ENCODE measurements around the gene ZC3HAV1. TPM values are rescaled to one million over a fixed set of nuclear protein-coding genes. Genes with fewer than 3 reads are reported as not detected.

ZC3HAV1 gene
- total RNA-seq, 2 experiments from 2014 or later: 47.4 to 52.4 TPM

- Histone ChIP-seq H3K4me2 (ENCODE audit: low read length) (no peak overlapping the region), H4K20me1 (ENCODE audit: insufficient read depth, low read length) (no peaks in the 10 kb centered on the region), H3K36me3 (ENCODE audit: insufficient read depth, low read length) (no peaks in the 10 kb centered on the region), H3K4me1 (ENCODE audit: insufficient read depth, low read length, poor library complexity, severe bottlenecking) (peaks cover 13% of the 10 kb centered on the region), H3K9me3 (ENCODE audit: low read length) (no peaks in the 10 kb centered on the region), H3K27ac (ENCODE audit: low read depth, low read length, poor library complexity, severe bottlenecking) (no peak overlapping the region), H2AFZ (ENCODE audit: low read length) (no peak overlapping the region), H3K9me2 (ENCODE audit: insufficient read depth, low read length) (no peaks in the 10 kb centered on the region), H3K79me2 (ENCODE audit: insufficient read depth, low read depth, low read length) (no peaks in the 10 kb centered on the region), H3K4me3 (ENCODE audit: low read depth, low read length, poor library complexity, severe bottlenecking) (no peak overlapping the region)
- ChIA-PET CTCF (ENCODE audit: unreplicated experiment) (no interaction called here), POLR2A (no interaction called here)
- BruUV-seq (replicated peaks): no TSS peak
- intact Hi-C loops (cut with micrococcal nuclease; ENCODE audit: unreplicated experiment): no loop called here
- TF ChIP-seq CTCF (conservative IDR thresholded peaks at IDR 0.05; ENCODE audit: low read length) (no peak), EZH2phosphoT487 (IDR thresholded peaks at IDR 0.05; ENCODE audit: borderline replicate concordance, low read depth, low read length) (no peak)
- DNase-seq (ENCODE audit: low spot score): no peak
Observed at GRCh38 chr7:139124084-139124914, 14.8 kb upstream of the ZC3HAV1 start.

GRCh38 chr7:139119486-139119849 lies 9.9 kb upstream of the ZC3HAV1 start:
- Histone ChIP-seq H2AFZ (ENCODE audit: low read length) (peak overlapping the region; percentile 65), H4K20me1 (ENCODE audit: insufficient read depth, low read length) (no peaks in the 10 kb centered on the region), H3K4me3 (ENCODE audit: low read depth, low read length, poor library complexity, severe bottlenecking) (no peak overlapping the region), H3K27ac (ENCODE audit: low read depth, low read length, poor library complexity, severe bottlenecking) (no peak overlapping the region), H3K4me1 (ENCODE audit: insufficient read depth, low read length, poor library complexity, severe bottlenecking) (peaks cover 11% of the 10 kb centered on the region), H3K79me2 (ENCODE audit: insufficient read depth, low read depth, low read length) (no peaks in the 10 kb centered on the region), H3K36me3 (ENCODE audit: insufficient read depth, low read length) (no peaks in the 10 kb centered on the region), H3K9me3 (ENCODE audit: low read length) (no peaks in the 10 kb centered on the region), H3K4me2 (ENCODE audit: low read length) (peak overlapping the region; percentile 46; the same call in 1 of the 2 replicates), H3K9me2 (ENCODE audit: insufficient read depth, low read length) (no peaks in the 10 kb centered on the region)
- intact Hi-C loops (cut with micrococcal nuclease; ENCODE audit: unreplicated experiment): no loop called here
- no TSS peak for BruUV-seq (replicated peaks)
- TF ChIP-seq CTCF (conservative IDR thresholded peaks at IDR 0.05; ENCODE audit: low read length) (no peak), EZH2phosphoT487 (IDR thresholded peaks at IDR 0.05; ENCODE audit: borderline replicate concordance, low read depth, low read length) (no peak)
- no peak for DNase-seq (ENCODE audit: low spot score)
- CTCF ChIA-PET (ENCODE audit: unreplicated experiment): interaction anchor here (0.9 kb wide), 1 partner anchor 24 kb away, joined by 3 read pairs; no protein-coding TSS in a partner anchor
- POLR2A ChIA-PET: interaction anchor here (0.5 to 1.1 kb wide), 8 partner anchors 12 to 166 kb away, joined by 3 to 6 read pairs (median 4); no protein-coding TSS in a partner anchor

All from OCI-LY7 (cell line).